Raji (cell line): ENCODE results near the gene CFAP99.

Experiments
- POLR2A ChIP-seq: IDR thresholded peaks from 2 replicates; pipeline ENCODE4 v1.6.1; 2011; ENCODE audit warnings: low read depth, low read length, control low read depth; ENCODE audit not compliant: insufficient read depth

The CFAP99 gene

GRCh38 chr4:2418650-2419571 lies at the start of gene CFAP99:
CFAP99 (plus strand) TSS chr4:2418955.
- TF ChIP-seq POLR2A, result peak; percentile 5; the same call in 1 of the 2 replicates

GRCh38 chr4:2370597-2371320 lies 48.0 kb upstream of the CFAP99 start:
- TF ChIP-seq POLR2A, result no peak

GRCh38 chr4:2371765-2372487 lies 46.8 kb upstream of the CFAP99 start:
- TF ChIP-seq POLR2A, result no peak

- no peak for TF ChIP-seq POLR2A
Measured at GRCh38 chr4:2372488-2373030, 46.2 kb upstream of the CFAP99 start.

- no peak for TF ChIP-seq POLR2A
Measured at GRCh38 chr4:2373532-2373931, 45.2 kb upstream of the CFAP99 start.

GRCh38 chr4:2375427-2375826 lies 43.3 kb upstream of the CFAP99 start:
- no peak for TF ChIP-seq POLR2A

- TF ChIP-seq POLR2A, result no peak
Measured at GRCh38 chr4:2377241-2377640, 41.5 kb upstream of the CFAP99 start.

GRCh38 chr4:2378401-2378800 lies 40.4 kb upstream of the CFAP99 start:
- no peak for TF ChIP-seq POLR2A

- TF ChIP-seq POLR2A, result no peak
Measured at GRCh38 chr4:2378898-2379297, 39.9 kb upstream of the CFAP99 start.

GRCh38 chr4:2383760-2384159 lies 35.0 kb upstream of the CFAP99 start:
- no peak for TF ChIP-seq POLR2A

GRCh38 chr4:2384245-2384644 lies 34.5 kb upstream of the CFAP99 start:
- no peak for TF ChIP-seq POLR2A

- TF ChIP-seq POLR2A, result no peak
Measured at GRCh38 chr4:2385516-2385915, 33.2 kb upstream of the CFAP99 start.

- TF ChIP-seq POLR2A, result no peak
Measured at GRCh38 chr4:2386717-2387116, 32.0 kb upstream of the CFAP99 start.

GRCh38 chr4:2387218-2387617 lies 31.5 kb upstream of the CFAP99 start:
- no peak for TF ChIP-seq POLR2A

- no peak for TF ChIP-seq POLR2A
Measured at GRCh38 chr4:2387829-2388228, 30.9 kb upstream of the CFAP99 start.
